Dermis microvascular lymphatic vessel endothelial cell (primary cell): Measurements from ENCODE around the gene IFNGR2. TPM values are rescaled to one million over a fixed set of nuclear protein-coding genes. Genes with fewer than 3 reads are reported as not detected.

Experiments
- DNase-seq, 2 donors: peaks; one replicate each; pipeline versions ENCODE4 v3.0.0 to v3.0.0-alpha.2; 2010; ENCODE audit warnings: low read depth in 2 of 2
- total RNA-seq: library from RNA; depleted of rRNA; stranded (reverse); fragments of >200 nt; gene quantifications from 2 replicates; pipeline ENCODE4 v1.2.1, GENCODE V29; 2014

IFNGR2 gene
- total RNA-seq, 1 donor from 2014 or later = 47.1 TPM

DNA sequence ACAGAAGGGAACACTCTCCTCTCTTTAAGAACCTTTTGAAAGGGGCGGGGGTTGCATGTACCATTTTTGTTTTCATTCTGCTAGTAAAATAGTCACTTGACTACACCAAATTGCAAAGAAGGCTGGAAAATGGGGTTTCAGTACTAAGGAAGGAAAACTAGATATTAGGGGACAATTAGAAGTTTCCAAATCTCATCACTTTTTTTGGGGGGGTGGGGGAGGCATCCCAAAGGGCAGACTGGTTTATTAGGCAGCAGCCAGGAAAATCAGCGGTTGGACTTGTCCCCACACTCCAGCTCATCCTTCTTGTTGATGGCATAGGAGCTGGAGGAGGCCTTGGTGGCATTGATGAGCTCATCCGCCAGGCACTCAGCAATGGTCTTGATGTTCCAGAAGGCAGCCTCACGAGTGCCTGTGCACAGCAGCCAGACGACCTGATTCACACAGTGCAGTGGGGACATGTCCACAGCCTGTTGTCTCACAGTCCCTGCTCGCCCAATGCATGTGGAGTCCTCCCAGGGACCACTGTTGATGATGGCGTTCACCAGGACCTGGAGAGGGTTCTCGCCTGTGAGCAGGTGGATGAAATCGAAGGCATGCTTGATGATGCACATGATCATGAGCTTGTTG is 78.2 kb downstream of the IFNGR2 start:
- no peak for DNase-seq

Other genes with a start within 250 kb of the IFNGR2 start
- gene IFNAR2, start 173.5 kb upstream of the IFNGR2 start, total RNA-seq = 8.3 and 8.7 TPM in 2 replicates
- gene IL10RB, start 137.0 kb upstream of the IFNGR2 start, total RNA-seq = 45.8 and 46.7 TPM in 2 replicates
- 16.4 and 22.3 TPM in 2 replicates for gene IFNAR1, start 78.4 kb upstream of the IFNGR2 start, total RNA-seq
- 15.0 and 18.8 TPM in 2 replicates for gene TMEM50B, start 76.6 kb downstream of the IFNGR2 start, total RNA-seq
- gene DNAJC28, start 88.3 kb downstream of the IFNGR2 start, total RNA-seq = 0.89 and 1.2 TPM in 2 replicates
- gene GART, start 138.7 kb downstream of the IFNGR2 start, total RNA-seq = 53.1 and 63.9 TPM in 2 replicates
- gene SON, start 139.6 kb downstream of the IFNGR2 start, total RNA-seq = 83.2 and 132 TPM in 2 replicates
- 8.7 and 11.4 TPM in 2 replicates for gene DONSON, start 185.3 kb downstream of the IFNGR2 start, total RNA-seq
- 23.3 and 23.9 TPM in 2 replicates for gene CRYZL1, start 238.3 kb downstream of the IFNGR2 start, total RNA-seq
- 46.7 and 54.4 TPM in 2 replicates for gene ITSN1, start 239.1 kb downstream of the IFNGR2 start, total RNA-seq